C4-2B (cell line): ENCODE data around the gene GSTO1.

Experiments used
- ZFX ChIP-seq: fragments of 450-650 bp; IDR thresholded peaks from 2 replicates; pipeline ENCODE4 v1.6.1; 2017
- TF ChIP-seq, protein P1 (sequence below): fragments of 450-650 bp; conservative IDR thresholded peaks from 2 replicates; pipeline ENCODE4 v1.5.1; 2017; ENCODE audit warnings: mild to moderate bottlenecking

DNA sequence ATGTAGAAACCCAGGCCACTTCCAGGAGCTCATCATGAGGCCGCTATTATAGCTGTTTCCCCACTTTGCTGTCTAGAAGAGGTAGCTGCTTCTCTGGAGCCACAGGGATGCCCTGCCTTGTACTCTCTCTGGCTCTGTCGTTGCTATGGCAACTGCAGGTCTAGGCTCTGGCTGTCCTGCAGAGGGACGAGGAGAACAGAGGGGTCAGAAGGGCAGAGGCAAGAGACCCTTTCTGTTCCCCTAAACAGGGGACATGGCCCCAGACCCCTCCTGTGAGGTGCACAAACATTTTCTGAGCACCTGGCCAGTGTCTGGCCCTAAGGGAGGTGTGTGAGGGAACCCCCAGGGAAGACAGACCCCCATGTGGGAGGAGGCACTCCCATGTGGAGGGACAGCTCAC, 52.2 kb downstream of the GSTO1 start:
- TF ChIP-seq, protein P1, sequence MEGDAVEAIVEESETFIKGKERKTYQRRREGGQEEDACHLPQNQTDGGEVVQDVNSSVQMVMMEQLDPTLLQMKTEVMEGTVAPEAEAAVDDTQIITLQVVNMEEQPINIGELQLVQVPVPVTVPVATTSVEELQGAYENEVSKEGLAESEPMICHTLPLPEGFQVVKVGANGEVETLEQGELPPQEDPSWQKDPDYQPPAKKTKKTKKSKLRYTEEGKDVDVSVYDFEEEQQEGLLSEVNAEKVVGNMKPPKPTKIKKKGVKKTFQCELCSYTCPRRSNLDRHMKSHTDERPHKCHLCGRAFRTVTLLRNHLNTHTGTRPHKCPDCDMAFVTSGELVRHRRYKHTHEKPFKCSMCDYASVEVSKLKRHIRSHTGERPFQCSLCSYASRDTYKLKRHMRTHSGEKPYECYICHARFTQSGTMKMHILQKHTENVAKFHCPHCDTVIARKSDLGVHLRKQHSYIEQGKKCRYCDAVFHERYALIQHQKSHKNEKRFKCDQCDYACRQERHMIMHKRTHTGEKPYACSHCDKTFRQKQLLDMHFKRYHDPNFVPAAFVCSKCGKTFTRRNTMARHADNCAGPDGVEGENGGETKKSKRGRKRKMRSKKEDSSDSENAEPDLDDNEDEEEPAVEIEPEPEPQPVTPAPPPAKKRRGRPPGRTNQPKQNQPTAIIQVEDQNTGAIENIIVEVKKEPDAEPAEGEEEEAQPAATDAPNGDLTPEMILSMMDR: no peak
- no peak for TF ChIP-seq ZFX
